Effector memory CD4-positive, alpha-beta T cell (primary cell): ENCODE measurements around the gene CEP112.

Source experiments
- DNase-seq, 3 donors: peaks; one replicate each; pipeline ENCODE4 v3.0.0-alpha.2; 2020
- H3K27ac ChIP-seq: 2 replicates; pipeline ENCODE4 v1.7.0; 2013; ENCODE audit warnings: mild to moderate bottlenecking, low read length, moderate library complexity; ENCODE audit not compliant: insufficient read depth, poor library complexity, severe bottlenecking
- H3K27me3 ChIP-seq: replicated peaks from 2 replicates; pipeline ENCODE4 v1.7.0; 2013; ENCODE audit warnings: mild to moderate bottlenecking, low read length; ENCODE audit not compliant: insufficient read depth, control insufficient read depth, poor library complexity, severe bottlenecking
- H3K36me3 ChIP-seq: 2 replicates; pipeline ENCODE4 v1.7.0; 2013; ENCODE audit warnings: mild to moderate bottlenecking, low read length, moderate library complexity; ENCODE audit not compliant: control insufficient read depth, insufficient read depth
- H3K4me1 ChIP-seq: 2 replicates; pipeline ENCODE4 v1.7.0; 2013; ENCODE audit warnings: low read length, mild to moderate bottlenecking; ENCODE audit not compliant: control insufficient read depth, insufficient read depth, poor library complexity, severe bottlenecking
- H3K4me3 ChIP-seq: 2 replicates; pipeline ENCODE4 v1.7.0; 2013; ENCODE audit warnings: low read length, low read depth, mild to moderate bottlenecking; ENCODE audit not compliant: insufficient read depth, poor library complexity, severe bottlenecking
- H3K9me3 ChIP-seq: 2 replicates; pipeline ENCODE4 v1.7.0; 2013; ENCODE audit warnings: mild to moderate bottlenecking, low read length, moderate library complexity; ENCODE audit not compliant: control insufficient read depth

CEP112 gene

DNA sequence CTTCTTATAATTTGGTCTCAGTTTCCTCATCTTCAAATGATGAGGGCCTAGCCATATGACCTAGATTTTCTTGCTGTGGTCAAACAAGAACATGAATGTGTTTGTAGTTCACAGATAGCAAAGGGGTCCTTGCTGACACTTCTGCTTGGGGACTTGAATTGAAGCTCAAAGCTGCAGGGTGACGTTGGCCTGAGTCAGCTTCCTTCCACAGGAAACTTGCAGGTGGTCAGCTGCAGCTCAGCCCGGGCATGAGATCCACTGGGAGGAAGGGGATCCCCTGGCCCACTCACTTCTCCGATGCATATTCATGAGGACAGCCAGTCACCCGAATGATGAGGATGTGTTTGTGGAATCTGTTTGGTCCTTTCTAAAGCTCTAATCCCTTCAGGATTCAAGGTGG, 587.9 kb downstream of the CEP112 start:
- Histone ChIP-seq H3K27ac (no peak overlapping the region), H3K9me3 (no peaks in the 10 kb centered on the region), H3K27me3 (no peaks in the 10 kb centered on the region), H3K4me3 (no peak overlapping the region), H3K36me3 (no peaks in the 10 kb centered on the region), H3K4me1 (no peaks in the 10 kb centered on the region)
- DNase-seq = no peak

DNA sequence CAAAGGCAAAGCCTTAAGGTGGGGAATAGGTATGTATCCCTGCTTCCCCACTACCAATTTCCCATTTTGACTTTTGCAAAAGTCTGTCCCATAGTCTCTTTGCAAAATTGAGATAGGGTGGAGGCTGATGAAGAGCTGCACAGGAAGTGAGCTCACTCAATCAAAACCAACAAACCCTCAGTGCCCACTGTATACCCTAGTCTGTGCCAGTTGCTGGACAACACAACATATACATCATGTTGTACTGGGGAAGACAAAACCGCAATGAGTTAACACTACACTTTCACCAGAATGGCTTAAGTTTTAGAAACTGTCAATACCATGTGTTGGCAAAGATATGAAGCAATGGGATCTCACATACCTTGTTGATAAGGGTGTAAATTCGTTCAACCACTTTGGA, 590.1 kb downstream of the CEP112 start:
- no peaks in the 10 kb centered on the region for H3K9me3 ChIP-seq
- no peak overlapping the region for H3K4me3 ChIP-seq
- no peaks in the 10 kb centered on the region for H3K27me3 ChIP-seq
- H3K27ac ChIP-seq = no peak overlapping the region
- no peaks in the 10 kb centered on the region for H3K4me1 ChIP-seq
- no peaks in the 10 kb centered on the region for H3K36me3 ChIP-seq
- no peak for DNase-seq

DNA sequence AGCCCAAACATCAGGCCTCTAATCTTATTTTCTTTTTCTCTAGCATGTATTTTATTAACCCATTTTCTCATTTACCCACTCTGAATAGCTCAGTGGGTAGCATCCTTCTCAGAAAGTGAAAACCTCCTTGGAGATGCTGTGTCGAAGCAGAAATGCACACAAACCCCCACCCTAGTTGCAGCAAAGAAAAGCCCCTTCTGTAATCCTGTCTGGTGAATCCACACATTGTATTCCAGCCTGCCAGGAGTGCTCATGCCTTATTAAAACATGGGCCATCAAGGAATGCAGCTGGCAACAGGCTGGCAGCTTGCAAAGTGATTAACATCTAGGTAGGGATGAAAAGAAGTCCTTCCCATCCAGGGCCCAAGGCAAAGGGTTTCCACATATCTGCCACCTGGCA, 590.8 kb downstream of the CEP112 start:
- no peaks in the 10 kb centered on the region for H3K9me3 ChIP-seq
- H3K36me3 ChIP-seq = no peaks in the 10 kb centered on the region
- DNase-seq = no peak
- no peak overlapping the region for H3K27ac ChIP-seq
- H3K4me1 ChIP-seq = no peaks in the 10 kb centered on the region
- no peak overlapping the region for H3K4me3 ChIP-seq
- no peaks in the 10 kb centered on the region for H3K27me3 ChIP-seq

DNA sequence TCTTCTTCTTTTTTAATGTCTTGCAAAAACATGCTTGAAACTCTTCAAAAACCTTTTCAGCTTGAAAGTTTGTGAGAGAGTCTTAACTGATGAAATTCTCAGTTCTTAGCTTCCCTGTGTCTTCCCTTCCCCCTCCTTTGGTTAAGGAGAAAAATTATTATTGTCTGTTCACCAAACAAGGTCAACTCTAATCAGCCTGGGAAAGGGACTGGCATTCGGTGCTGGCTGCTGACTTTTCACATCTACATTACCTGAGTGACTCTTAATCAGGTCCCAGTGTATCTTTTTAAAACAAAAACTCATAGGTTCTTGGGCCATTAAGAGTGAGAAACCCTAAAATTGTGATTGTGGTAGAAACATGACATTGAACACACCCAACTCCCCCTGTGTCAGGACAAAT, 591.4 kb downstream of the CEP112 start:
- Histone ChIP-seq H3K4me1 (no peaks in the 10 kb centered on the region), H3K27ac (no peak overlapping the region), H3K9me3 (no peaks in the 10 kb centered on the region), H3K27me3 (no peaks in the 10 kb centered on the region), H3K4me3 (no peak overlapping the region), H3K36me3 (no peaks in the 10 kb centered on the region)
- DNase-seq = no peak

DNA sequence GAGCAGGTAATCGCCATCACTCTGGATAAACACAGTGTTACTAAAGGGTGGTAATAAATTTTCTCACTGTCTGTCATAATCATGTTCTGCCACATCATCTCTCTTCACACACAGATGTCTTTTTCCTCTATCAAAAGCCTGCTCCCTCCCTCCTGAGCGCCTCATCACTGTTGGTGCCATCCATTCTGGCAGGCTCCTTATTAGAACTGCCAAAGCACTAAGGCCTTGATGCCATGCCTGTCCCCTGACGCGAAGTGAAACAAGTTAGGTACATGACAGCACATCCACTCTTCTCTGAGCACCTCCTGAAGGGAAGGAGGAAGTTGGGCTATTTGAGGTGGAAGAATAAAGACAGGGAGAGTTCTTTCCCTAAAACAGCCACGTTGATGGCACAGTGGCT, 592.3 kb downstream of the CEP112 start:
- no peaks in the 10 kb centered on the region for H3K36me3 ChIP-seq
- DNase-seq = no peak
- no peak overlapping the region for H3K27ac ChIP-seq
- no peaks in the 10 kb centered on the region for H3K9me3 ChIP-seq
- H3K27me3 ChIP-seq = no peaks in the 10 kb centered on the region
- H3K4me1 ChIP-seq = no peaks in the 10 kb centered on the region
- H3K4me3 ChIP-seq = no peak overlapping the region

DNA sequence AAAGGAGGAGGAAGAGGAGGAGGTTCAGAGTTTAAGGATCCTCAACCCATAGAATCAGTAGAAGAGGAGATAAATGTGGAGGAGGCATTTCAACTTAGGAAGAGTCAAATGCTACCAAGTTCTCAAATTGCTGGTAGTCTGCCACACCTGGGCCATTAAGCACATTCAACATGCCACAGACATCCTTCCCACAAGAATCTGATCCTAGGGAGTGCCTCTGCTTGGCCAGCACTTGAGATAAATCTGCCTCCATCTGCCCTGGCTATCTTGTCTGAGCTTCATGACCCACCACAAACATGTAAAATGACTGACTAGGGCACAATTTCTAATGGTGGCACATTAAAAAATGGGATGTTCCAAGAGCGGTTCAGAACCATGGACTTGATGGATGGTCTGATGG, 593.2 kb downstream of the CEP112 start:
- no peaks in the 10 kb centered on the region for H3K4me1 ChIP-seq
- DNase-seq = no peak
- no peak overlapping the region for H3K4me3 ChIP-seq
- H3K36me3 ChIP-seq = no peaks in the 10 kb centered on the region
- no peaks in the 10 kb centered on the region for H3K27me3 ChIP-seq
- no peaks in the 10 kb centered on the region for H3K9me3 ChIP-seq
- H3K27ac ChIP-seq = no peak overlapping the region

DNA sequence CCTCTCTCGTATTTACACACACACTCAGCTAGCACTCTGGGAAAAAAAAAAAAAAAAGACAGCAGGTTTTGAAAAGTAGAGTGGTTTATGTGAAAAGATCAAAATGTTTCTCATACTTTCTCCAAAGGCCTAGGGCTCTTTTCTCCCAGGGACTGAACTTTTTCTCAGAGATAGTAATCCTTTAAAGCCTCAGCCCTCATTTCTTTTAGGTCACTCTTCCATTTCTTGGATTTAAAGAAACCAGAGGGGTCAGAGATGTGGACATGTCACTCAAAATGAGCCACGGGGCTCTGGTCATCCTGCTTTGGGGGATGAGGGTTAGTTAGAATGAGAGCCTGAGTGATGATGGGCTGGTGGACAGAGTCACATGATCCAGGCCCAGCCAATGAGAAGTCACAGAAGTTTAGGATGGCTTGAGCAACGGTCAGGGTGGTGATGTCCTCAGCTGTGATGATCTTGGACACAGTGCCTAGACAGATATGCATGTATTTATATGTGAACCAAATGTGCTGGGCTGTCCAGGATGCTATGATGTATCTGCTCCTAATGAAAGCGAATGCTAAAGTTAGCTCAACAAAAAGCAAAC, 596.8 kb downstream of the CEP112 start:
- Histone ChIP-seq H3K27ac (no peak overlapping the region), H3K4me3 (no peak overlapping the region), H3K9me3 (no peaks in the 10 kb centered on the region), H3K36me3 (no peaks in the 10 kb centered on the region), H3K4me1 (no peaks in the 10 kb centered on the region), H3K27me3 (no peaks in the 10 kb centered on the region)
- DNase-seq = no peak

DNA sequence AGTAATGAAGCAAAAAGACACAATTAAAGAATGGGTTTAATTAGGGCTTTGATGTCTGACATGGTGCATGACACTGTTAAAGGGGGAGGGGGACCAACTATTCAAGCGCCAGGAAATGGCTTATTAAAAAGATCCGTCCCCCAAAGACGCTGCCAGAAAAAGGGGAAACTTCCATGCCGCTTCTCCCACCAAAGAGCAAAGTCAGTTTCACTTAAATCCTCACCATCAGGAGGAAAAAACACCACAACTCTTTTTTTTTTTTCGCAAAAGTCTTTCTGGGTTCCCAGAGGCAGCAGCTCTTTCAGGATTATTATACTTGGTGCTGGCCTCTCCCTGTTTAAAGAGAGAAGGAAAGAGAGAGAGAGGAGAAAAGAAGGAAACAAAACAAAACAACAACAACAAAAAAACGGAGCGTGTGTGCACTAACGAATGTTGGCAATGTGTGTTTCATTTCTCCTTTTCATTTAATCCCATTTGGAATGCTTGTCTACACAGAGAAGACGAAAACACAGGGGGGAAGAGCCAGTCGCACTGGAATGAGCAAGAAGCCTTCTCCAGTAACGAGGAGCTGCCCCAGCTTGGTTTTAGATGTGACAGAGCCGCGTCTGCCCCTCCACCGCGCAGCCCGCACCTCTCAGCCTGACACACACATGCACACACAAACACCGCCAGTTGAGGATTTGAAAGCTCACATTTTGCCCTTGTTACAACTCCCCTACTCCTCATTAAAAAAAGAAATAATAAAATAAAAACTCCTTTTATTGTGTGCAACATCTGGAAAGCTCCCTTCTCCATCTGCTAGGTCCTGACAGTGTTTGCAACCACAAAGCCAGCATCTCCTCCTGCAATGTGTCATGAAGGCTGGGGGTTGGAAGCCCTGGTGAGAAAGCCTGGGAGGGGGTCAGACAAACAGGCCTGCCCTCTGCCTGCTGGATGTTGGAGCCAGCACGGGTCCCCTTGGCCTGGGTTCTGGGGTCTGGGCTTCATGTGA, 597.8 kb downstream of the CEP112 start:
- no peaks in the 10 kb centered on the region for H3K4me1 ChIP-seq
- DNase-seq = no peak
- H3K36me3 ChIP-seq = no peaks in the 10 kb centered on the region
- H3K27me3 ChIP-seq = no peaks in the 10 kb centered on the region
- H3K4me3 ChIP-seq = no peak overlapping the region
- H3K9me3 ChIP-seq = no peaks in the 10 kb centered on the region
- no peak overlapping the region for H3K27ac ChIP-seq

DNA sequence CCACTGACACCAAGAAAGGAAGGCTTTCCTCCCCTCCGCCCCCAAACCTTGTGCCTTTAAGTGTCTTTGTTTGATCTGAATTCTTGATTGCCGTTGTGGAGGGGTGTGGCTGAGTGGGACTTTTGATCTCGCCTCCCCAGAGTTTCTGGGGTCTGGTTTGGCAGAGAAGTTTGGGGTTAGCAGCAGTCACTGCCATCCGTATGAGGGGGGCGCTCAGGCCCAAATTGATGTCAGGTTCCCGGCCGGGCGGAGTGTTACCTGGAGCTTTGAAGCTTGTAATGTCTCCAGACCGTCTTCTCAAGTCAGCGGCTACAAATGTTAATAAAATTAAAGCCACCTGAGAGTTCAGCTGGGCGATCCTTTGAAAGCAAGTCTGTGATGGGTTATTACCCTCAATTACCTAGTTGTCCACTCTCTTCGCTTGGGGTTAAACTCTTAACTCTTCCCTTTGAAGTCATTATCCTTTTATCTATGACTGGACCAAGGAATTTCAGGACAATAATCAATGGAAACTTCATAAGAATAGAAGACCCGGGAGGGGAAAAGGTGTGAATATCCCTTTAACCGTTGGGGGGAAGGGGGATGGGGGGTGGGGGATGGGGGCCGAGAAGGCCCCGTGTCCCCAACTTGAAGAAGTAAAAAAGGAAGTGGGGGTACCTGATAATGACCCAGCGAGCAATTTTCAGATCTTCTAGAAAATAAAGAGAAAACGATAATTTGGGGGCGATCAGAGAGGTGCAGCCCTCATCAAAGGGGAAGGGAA, 598.7 kb downstream of the CEP112 start:
- Histone ChIP-seq H3K9me3 (no peaks in the 10 kb centered on the region), H3K36me3 (no peaks in the 10 kb centered on the region), H3K4me1 (no peaks in the 10 kb centered on the region), H3K4me3 (no peak overlapping the region), H3K27ac (no peak overlapping the region), H3K27me3 (no peaks in the 10 kb centered on the region)
- no peak for DNase-seq
